GM12873 (cell line): ENCODE data around the gene UBQLN3.

Experiments
- TF ChIP-seq, protein P1 (sequence below): IDR thresholded peaks from 2 replicates; pipeline ENCODE4 v1.5.1; 2012; ENCODE audit warnings: low read depth, mild to moderate bottlenecking, moderate library complexity, low read length, control low read depth; ENCODE audit not compliant: insufficient read depth; ENCODE audit errors: missing control alignments

Gene UBQLN3

DNA sequence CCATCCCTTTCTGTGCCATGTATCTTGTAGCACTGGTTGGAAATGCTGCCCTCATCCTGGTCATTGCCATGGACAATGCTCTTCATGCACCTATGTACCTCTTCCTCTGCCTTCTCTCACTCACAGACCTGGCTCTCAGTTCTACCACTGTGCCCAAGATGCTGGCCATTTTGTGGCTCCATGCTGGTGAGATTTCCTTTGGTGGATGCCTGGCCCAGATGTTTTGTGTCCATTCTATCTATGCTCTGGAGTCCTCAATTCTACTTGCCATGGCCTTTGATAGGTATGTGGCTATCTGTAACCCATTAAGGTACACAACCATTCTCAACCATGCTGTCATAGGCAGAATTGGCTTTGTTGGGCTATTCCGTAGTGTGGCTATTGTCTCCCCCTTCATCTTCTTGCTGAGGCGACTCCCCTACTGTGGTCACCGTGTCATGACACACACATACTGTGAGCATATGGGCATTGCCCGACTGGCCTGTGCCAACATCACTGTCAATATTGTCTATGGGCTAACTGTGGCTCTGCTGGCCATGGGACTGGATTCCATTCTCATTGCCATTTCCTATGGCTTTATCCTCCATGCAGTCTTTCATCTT lies 20.9 kb downstream of the UBQLN3 start:
- TF ChIP-seq, protein P1, sequence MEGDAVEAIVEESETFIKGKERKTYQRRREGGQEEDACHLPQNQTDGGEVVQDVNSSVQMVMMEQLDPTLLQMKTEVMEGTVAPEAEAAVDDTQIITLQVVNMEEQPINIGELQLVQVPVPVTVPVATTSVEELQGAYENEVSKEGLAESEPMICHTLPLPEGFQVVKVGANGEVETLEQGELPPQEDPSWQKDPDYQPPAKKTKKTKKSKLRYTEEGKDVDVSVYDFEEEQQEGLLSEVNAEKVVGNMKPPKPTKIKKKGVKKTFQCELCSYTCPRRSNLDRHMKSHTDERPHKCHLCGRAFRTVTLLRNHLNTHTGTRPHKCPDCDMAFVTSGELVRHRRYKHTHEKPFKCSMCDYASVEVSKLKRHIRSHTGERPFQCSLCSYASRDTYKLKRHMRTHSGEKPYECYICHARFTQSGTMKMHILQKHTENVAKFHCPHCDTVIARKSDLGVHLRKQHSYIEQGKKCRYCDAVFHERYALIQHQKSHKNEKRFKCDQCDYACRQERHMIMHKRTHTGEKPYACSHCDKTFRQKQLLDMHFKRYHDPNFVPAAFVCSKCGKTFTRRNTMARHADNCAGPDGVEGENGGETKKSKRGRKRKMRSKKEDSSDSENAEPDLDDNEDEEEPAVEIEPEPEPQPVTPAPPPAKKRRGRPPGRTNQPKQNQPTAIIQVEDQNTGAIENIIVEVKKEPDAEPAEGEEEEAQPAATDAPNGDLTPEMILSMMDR: no peak

DNA sequence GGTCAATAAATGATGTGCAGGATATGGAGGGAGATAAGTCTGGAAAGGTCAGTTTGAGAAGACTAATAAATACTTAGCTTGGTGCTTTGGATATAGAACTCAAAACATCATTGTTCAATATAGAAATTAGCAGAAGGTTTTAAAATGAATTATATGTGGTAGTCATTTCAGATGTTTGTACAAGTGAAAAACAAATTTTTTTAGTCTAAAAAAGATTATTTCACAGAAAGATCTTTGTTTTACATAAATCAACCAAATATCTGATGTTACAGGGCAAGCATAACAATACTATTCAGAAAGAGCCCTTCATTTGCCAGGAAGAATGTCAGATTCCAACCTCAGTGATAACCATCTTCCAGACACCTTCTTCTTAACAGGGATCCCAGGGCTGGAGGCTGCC lies 21.4 kb downstream of the UBQLN3 start, which contains the start of gene OR52D1:
Gene OR52D1 (plus strand): TSS at position 301 of the 400 bp plus-strand sequence. CDS start 22 bp downstream, at position 323.
- TF ChIP-seq, protein P1: no peak

DNA sequence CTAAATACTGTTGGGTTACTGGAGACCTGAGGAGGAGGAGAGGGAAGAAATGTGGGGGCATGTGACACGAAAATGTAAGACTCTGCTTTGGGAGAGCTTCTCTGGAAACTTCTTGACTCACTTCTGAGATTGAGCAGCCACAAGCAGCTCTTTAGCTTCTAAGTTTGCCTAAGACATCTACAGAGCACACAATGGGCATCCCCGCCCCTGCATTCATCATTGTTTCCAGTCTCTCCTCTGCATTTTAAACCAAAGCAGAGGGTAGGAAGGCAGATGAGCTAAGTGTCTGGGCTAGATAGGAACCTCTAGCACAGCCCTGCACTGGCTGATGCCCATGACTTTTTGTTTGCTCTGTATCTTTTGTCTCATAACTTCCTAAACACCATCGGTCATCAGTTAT lies 23.3 kb downstream of the UBQLN3 start:
- TF ChIP-seq, protein P1: no peak

DNA sequence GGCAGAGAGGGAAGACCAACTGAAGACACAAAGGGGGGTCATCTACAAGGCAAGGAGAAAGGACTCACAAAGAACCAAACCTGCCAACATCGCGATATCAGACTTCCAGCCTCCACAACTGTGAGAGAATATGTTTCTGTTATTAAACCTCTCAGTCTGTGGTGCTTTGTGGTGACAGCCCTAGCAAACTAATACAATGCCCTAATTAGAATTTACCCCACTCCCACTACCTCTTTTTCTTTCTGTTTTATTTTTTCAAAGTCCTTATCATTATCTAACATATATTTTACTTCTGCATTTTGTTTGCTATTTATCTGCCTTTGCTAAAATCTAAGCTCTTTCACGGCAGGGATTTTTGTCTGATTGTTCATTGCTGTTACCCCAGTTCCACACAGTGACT lies 23.8 kb downstream of the UBQLN3 start:
- TF ChIP-seq, protein P1: no peak

DNA sequence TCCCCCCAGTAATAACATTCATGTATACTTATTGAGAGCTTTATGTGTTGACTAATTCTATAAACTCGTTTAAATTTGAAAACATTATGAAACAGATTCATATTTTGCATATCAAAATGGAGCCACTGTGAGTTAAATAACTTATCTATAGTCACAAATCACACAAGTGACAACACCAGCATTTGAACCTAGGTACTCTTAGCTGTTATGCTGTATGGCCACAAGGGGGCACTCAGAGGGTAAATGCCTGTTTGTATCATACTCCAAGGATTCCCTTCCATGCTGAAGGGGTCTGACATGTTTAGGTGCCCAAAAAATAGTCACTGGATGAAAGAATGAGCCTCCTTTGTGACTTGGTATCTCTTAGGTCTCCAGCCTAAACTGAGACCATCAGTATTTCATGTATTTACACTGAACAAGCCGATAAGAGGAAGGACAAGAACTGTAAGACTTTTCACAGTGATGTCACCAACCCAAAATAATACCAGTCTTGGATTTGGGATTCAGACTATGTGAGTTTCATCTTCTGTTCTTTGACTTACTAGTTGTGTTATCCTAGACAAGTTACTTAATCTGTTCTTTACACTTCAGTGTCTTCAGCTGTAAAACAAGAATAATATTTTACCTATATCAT lies 33.5 kb downstream of the UBQLN3 start:
- TF ChIP-seq, protein P1: peak; percentile 83

DNA sequence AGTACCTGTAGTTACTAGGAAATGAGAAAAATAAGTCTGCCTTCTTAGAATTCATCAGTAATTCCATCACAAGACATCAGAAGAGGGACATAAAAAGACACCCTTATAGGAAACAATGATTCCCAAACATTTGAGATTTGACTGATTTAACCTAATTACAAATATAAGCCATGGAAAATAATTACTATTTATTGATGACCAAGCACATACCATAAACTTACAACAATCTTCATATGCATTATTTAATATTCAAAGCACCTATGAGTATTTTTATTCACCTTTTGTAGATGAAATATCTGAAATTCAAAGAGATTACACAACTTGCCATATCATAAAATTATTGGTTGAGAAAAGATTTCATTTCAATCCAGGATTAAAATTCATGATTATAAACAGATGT lies 35.8 kb downstream of the UBQLN3 start:
- TF ChIP-seq, protein P1: no peak

DNA sequence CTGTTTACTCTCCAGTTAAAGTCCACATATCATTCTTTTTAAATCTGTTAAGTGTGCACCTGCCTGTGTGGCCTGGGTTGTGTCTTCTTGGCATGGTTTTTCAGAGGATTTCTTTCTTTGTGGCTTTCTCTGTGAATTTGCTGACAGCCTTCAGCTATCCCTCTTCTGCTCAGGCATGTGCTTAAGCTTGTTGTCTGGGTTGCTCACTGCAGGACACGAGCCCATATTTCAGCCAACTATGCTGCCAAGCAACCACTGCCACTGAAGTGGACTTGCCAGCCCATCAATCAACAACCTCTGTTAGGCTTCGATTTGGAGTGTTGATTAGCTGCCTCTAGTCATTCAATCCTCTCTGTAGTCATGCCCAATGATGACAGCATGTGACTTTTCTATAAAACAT lies 42.2 kb downstream of the UBQLN3 start:
- TF ChIP-seq, protein P1: no peak
